ENCODE measurements around the gene ANKIB1.

The ANKIB1 gene

DNA sequence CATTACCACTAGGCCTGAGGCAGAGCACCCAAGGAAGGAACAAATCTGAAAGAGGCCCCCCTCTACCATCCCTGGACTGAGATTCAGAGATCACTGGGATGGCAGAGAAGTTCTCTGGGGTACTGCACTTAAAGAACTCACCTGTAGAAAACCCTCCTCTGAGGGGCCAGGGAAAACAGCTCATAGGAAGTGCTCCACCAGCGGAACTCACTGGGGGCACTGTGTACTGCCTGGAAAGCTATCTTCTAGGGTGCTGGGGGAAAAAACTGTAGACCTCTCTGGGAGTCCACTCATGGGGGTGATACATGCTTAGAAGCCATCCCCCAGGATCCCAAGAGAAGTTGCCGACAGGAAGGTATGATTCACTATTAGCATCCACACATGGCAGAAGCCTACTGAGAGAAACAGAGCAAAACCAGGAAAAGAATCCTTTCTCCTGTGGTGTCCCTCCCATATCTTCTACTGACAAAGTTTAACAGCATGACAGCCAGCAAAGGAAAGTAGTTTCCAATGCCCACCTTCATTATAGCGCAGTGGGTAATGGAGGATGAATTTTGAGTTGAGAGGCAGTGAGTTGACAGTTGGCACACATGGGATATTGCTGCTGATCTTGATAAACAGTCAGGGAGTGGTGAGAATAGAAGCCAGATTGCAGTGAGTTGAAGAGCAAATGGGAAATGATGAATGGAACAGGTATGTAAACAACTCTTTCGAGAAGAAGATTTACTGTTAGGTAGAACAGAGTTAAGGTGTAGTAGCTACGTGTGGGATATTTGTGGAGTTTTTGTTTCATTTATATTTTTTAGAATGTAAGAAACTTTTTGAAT lies 20.9 kb downstream of the ANKIB1 start:
- Histone ChIP-seq H3K4me1 (ENCODE audit: control insufficient read depth, low read length) (no peaks in the 10 kb centered on the region), H3K79me2 (ENCODE audit: control insufficient read depth, low read length) (peaks cover 71% of the 10 kb centered on the region), H3K9me2 (replicated peaks; ENCODE audit: control insufficient read depth, low read length) (no peaks in the 10 kb centered on the region), H4K20me1 (ENCODE audit: control insufficient read depth, insufficient read depth, low read depth, low read length) (no peaks in the 10 kb centered on the region), H3K36me3 (ENCODE audit: control insufficient read depth, low read length) (peaks cover 6% of the 10 kb centered on the region; the same call in 1 of the 2 replicates), H3K27me3 (ENCODE audit: control insufficient read depth, low read length) (no peaks in the 10 kb centered on the region), H3K4me3 (ENCODE audit: low read length) (no peak overlapping the region), H3K27ac (ENCODE audit: low read depth, low read length) (no peak overlapping the region), H3F3A (ENCODE audit: control insufficient read depth, insufficient read depth) (no peaks in the 10 kb centered on the region), H3K9me3 (ENCODE audit: control insufficient read depth, insufficient read depth, low read length) (no peaks in the 10 kb centered on the region), H3K4me2 (ENCODE audit: low read length) (no peak overlapping the region)
- TF ChIP-seq, protein P1, sequence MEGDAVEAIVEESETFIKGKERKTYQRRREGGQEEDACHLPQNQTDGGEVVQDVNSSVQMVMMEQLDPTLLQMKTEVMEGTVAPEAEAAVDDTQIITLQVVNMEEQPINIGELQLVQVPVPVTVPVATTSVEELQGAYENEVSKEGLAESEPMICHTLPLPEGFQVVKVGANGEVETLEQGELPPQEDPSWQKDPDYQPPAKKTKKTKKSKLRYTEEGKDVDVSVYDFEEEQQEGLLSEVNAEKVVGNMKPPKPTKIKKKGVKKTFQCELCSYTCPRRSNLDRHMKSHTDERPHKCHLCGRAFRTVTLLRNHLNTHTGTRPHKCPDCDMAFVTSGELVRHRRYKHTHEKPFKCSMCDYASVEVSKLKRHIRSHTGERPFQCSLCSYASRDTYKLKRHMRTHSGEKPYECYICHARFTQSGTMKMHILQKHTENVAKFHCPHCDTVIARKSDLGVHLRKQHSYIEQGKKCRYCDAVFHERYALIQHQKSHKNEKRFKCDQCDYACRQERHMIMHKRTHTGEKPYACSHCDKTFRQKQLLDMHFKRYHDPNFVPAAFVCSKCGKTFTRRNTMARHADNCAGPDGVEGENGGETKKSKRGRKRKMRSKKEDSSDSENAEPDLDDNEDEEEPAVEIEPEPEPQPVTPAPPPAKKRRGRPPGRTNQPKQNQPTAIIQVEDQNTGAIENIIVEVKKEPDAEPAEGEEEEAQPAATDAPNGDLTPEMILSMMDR (IDR thresholded peaks at IDR 0.05; ENCODE audit: low read depth, low read length, poor library complexity, severe bottlenecking) = no peak
- TF ChIP-seq EZH2phosphoT487 (IDR thresholded peaks at IDR 0.05; ENCODE audit: borderline replicate concordance, low read length) = no peak

DNA sequence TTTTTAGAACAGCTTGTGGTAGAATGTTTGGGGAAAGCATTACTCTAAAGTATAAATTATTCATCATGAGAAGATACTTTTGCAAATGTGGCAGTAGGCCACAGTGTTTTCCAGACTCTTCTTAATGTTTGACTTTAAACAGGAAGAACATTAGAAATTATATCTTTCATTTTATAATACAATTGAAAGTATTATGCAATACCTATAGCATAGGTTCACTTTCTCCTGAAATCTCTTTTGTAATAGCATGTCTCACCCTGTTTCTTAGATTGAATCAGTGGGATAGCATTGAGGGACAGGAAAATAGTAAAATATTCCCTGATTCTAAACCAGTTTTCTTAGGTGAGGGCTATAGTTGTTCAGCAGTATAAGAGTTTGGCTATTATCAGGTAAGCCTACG lies 23.1 kb downstream of the ANKIB1 start:
- no peak for TF ChIP-seq EZH2phosphoT487 (IDR thresholded peaks at IDR 0.05; ENCODE audit: borderline replicate concordance, low read length)
- TF ChIP-seq, protein P1 (IDR thresholded peaks at IDR 0.05; ENCODE audit: low read depth, low read length, poor library complexity, severe bottlenecking) = no peak
- Histone ChIP-seq H3K27ac (ENCODE audit: low read depth, low read length) (no peak overlapping the region), H3K79me2 (ENCODE audit: control insufficient read depth, low read length) (peaks cover 65% of the 10 kb centered on the region)

DNA sequence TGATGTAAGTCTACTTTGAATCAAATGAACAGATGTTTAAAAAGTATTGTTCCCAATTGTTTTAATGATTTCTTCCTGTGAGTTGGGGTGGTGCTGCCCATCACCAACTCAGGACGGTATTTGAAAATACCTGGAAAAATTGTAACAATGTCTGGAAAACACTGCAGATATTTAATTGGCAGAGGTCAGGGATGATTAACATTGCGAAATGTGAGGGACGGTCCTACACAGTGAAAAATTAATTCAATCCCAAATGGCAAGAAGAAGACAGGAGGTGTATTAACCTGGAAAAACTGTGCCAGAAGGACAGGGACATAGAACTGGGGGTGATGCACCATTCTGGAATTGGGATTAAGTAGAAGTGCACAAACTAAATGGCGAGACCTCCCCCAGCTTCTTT lies 29.6 kb downstream of the ANKIB1 start:
- H3K79me2 ChIP-seq (ENCODE audit: control insufficient read depth, low read length) = peaks cover 58% of the 10 kb centered on the region
- peaks cover 4% of the 10 kb centered on the region; the same call in 1 of the 2 replicates for H3K9me3 ChIP-seq (ENCODE audit: control insufficient read depth, insufficient read depth, low read length)
- H3K4me3 ChIP-seq (ENCODE audit: low read length) = no peak overlapping the region
- H3K27me3 ChIP-seq (ENCODE audit: control insufficient read depth, low read length) = no peaks in the 10 kb centered on the region
- no peaks in the 10 kb centered on the region; the same call in 1 of the 2 replicates for H3K36me3 ChIP-seq (ENCODE audit: control insufficient read depth, low read length)
- H4K20me1 ChIP-seq (ENCODE audit: control insufficient read depth, insufficient read depth, low read depth, low read length) = no peaks in the 10 kb centered on the region
- H3K27ac ChIP-seq (ENCODE audit: low read depth, low read length) = no peak overlapping the region
- no peaks in the 10 kb centered on the region for H3F3A ChIP-seq (ENCODE audit: control insufficient read depth, insufficient read depth)
- peaks cover 16% of the 10 kb centered on the region for H3K4me1 ChIP-seq (ENCODE audit: control insufficient read depth, low read length)
- no peaks in the 10 kb centered on the region for H3K9me2 ChIP-seq (replicated peaks; ENCODE audit: control insufficient read depth, low read length)
- TF ChIP-seq, protein P1 (IDR thresholded peaks at IDR 0.05; ENCODE audit: low read depth, low read length, poor library complexity, severe bottlenecking) = no peak
- TF ChIP-seq EZH2phosphoT487 (IDR thresholded peaks at IDR 0.05; ENCODE audit: borderline replicate concordance, low read length) = no peak
- H3K4me2 ChIP-seq (ENCODE audit: low read length) = no peak overlapping the region

More for the DNA sequence above, 23.1 kb downstream of the ANKIB1 start:
- Histone ChIP-seq H3K4me2 (ENCODE audit: low read length) (no peak overlapping the region), H3K27me3 (ENCODE audit: control insufficient read depth, low read length) (no peaks in the 10 kb centered on the region), H3K9me3 (ENCODE audit: control insufficient read depth, insufficient read depth, low read length) (no peaks in the 10 kb centered on the region), H3K36me3 (ENCODE audit: control insufficient read depth, low read length) (0 out of 2 replicates have a peak, but pooled peaks cover 5% of the 10 kb centered on the region), H3K4me3 (ENCODE audit: low read length) (no peak overlapping the region), H3K4me1 (ENCODE audit: control insufficient read depth, low read length) (no peaks in the 10 kb centered on the region), H3F3A (ENCODE audit: control insufficient read depth, insufficient read depth) (no peaks in the 10 kb centered on the region), H4K20me1 (ENCODE audit: control insufficient read depth, insufficient read depth, low read depth, low read length) (no peaks in the 10 kb centered on the region), H3K9me2 (replicated peaks; ENCODE audit: control insufficient read depth, low read length) (no peaks in the 10 kb centered on the region)

Data from DOHH2 (cell line).